ENCODE measurements around the gene SCRN1.

DNA sequence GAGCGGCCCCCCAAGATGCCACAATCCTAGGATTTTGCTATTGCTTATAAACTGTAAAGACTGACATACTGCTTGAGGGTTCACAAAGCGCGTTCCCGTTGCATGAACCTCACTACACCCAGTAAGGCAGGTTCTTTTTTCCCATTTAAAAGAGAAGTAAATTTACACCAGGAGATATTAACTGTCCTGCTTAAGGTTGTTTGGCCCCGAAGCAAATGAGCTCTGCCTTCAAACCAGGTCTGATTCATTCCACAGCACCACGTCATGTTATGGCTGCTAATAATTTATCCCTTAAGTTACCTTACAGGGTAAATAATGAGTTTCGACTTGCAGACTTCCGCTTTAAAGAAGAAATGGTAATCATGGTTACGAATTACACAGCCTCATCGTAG lies 37.5 kb upstream of the SCRN1 start:
- TF ChIP-seq, protein P1, sequence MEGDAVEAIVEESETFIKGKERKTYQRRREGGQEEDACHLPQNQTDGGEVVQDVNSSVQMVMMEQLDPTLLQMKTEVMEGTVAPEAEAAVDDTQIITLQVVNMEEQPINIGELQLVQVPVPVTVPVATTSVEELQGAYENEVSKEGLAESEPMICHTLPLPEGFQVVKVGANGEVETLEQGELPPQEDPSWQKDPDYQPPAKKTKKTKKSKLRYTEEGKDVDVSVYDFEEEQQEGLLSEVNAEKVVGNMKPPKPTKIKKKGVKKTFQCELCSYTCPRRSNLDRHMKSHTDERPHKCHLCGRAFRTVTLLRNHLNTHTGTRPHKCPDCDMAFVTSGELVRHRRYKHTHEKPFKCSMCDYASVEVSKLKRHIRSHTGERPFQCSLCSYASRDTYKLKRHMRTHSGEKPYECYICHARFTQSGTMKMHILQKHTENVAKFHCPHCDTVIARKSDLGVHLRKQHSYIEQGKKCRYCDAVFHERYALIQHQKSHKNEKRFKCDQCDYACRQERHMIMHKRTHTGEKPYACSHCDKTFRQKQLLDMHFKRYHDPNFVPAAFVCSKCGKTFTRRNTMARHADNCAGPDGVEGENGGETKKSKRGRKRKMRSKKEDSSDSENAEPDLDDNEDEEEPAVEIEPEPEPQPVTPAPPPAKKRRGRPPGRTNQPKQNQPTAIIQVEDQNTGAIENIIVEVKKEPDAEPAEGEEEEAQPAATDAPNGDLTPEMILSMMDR (conservative IDR thresholded peaks at IDR 0.05 in 1 of 2, IDR thresholded peaks at IDR 0.05 in 1 of 2; ENCODE audit: extremely low read depth in 1 of 2, insufficient read depth in 1 of 2, low read depth in 1 of 2, low read length in 2 of 2), result no peak
- TF ChIP-seq EZH2 (IDR thresholded peaks at IDR 0.05; ENCODE audit: borderline replicate concordance, low read length), result no peak

All from mammary epithelial cell (primary cell).